Measurements from ENCODE around the gene NARF.

DNA sequence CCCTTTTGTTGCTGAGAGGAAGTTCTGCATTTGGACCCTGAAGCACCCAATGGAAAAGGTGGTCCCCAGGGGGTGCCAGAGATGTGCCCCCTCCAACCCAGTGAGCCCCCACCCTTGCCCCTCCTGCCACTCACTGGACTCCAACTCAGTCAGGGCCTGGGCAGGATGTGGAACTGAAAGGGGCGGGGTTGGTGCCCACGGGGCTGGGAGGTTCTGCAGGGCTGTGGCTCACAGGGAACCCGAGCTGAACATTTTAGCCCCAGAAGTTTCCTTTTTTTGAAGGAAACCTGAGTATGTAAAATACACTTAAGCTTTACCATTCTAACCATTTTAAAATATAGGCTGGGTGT lies 24.4 kb upstream of the NARF start:
- TF ChIP-seq, protein P1, sequence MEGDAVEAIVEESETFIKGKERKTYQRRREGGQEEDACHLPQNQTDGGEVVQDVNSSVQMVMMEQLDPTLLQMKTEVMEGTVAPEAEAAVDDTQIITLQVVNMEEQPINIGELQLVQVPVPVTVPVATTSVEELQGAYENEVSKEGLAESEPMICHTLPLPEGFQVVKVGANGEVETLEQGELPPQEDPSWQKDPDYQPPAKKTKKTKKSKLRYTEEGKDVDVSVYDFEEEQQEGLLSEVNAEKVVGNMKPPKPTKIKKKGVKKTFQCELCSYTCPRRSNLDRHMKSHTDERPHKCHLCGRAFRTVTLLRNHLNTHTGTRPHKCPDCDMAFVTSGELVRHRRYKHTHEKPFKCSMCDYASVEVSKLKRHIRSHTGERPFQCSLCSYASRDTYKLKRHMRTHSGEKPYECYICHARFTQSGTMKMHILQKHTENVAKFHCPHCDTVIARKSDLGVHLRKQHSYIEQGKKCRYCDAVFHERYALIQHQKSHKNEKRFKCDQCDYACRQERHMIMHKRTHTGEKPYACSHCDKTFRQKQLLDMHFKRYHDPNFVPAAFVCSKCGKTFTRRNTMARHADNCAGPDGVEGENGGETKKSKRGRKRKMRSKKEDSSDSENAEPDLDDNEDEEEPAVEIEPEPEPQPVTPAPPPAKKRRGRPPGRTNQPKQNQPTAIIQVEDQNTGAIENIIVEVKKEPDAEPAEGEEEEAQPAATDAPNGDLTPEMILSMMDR (IDR thresholded peaks at IDR 0.05; ENCODE audit: insufficient read depth, low read depth, low read length) = no peak
- no peak for TF ChIP-seq EZH2 (IDR thresholded peaks at IDR 0.05; ENCODE audit: insufficient read depth, low read length)
